Chondrocyte (in vitro differentiated cells): ENCODE measurements around the gene PARVB. TPM values are rescaled to one million over a fixed set of nuclear protein-coding genes. Genes with fewer than 3 reads are reported as not detected.

Experiments
- DNase-seq: peaks from one replicate; pipeline ENCODE4 v3.0.0; 2021; ENCODE audit warnings: mixed read lengths, low spot score
- H3K27ac Mint-ChIP-seq: one replicate; pipeline ENCODE4 v1.8.0; 2021; ENCODE audit warnings: mild to moderate bottlenecking, moderate library complexity, mixed read lengths; ENCODE audit not compliant: unreplicated experiment
- H3K27me3 Mint-ChIP-seq: 2 replicates; pipeline ENCODE4 v1.8.0; 2021; ENCODE audit warnings: low read depth, mixed read lengths
- H3K36me3 Mint-ChIP-seq: 2 replicates; pipeline ENCODE4 v1.8.0; 2021; ENCODE audit warnings: low read depth, mixed read lengths
- H3K4me1 Mint-ChIP-seq: 2 replicates; pipeline ENCODE4 v1.8.0; 2021; ENCODE audit warnings: low read depth, mild to moderate bottlenecking, mixed read lengths
- H3K4me3 Mint-ChIP-seq: one replicate; pipeline ENCODE4 v1.8.0; 2021; ENCODE audit warnings: mild to moderate bottlenecking, moderate library complexity, mixed read lengths; ENCODE audit not compliant: unreplicated experiment
- H3K9me3 Mint-ChIP-seq: 2 replicates; pipeline ENCODE4 v1.8.0; 2021; ENCODE audit warnings: low read depth, mixed read lengths
- CTCF ChIP-seq: fragments of 200-600 bp; sonication (generic); IDR thresholded peaks from 2 replicates; pipeline ENCODE4 v1.5.0; 2021; ENCODE audit warnings: antibody characterized with exemption, mild to moderate bottlenecking, moderate library complexity
- total RNA-seq: library from RNA; stranded (reverse); gene quantifications from 3 replicates; pipeline ENCODE4 v1.2.1, GENCODE V29; 2021

The PARVB gene
- total RNA-seq, 1 donor from 2014 or later: 33.6 TPM

- H3K4me3 Mint-ChIP-seq: no peak overlapping the region
- peaks cover 29% of the 10 kb centered on the region for H3K36me3 Mint-ChIP-seq
- no peak for TF ChIP-seq CTCF
- H3K9me3 Mint-ChIP-seq: no peaks in the 10 kb centered on the region
- H3K4me1 Mint-ChIP-seq: peaks cover 2% of the 10 kb centered on the region
- no peak for DNase-seq
- H3K27me3 Mint-ChIP-seq: no peaks in the 10 kb centered on the region
- no peak overlapping the region for H3K27ac Mint-ChIP-seq
Observed at GRCh38 chr22:43998679-43999264, 25.3 kb upstream of the PARVB start.

- H3K27ac Mint-ChIP-seq: no peak overlapping the region
Observed at GRCh38 chr22:43999378-43999777, 24.7 kb upstream of the PARVB start.

GRCh38 chr22:44000123-44000522 is 24.0 kb upstream of the PARVB start:
- Mint-ChIP-seq H3K4me1 (peaks cover 2% of the 10 kb centered on the region), H3K9me3 (no peaks in the 10 kb centered on the region), H3K27ac (no peak overlapping the region), H3K4me3 (no peak overlapping the region), H3K27me3 (no peaks in the 10 kb centered on the region), H3K36me3 (peaks cover 21% of the 10 kb centered on the region)
- no peak for TF ChIP-seq CTCF
- DNase-seq: no peak

More at GRCh38 chr22:43999378-43999777, 24.7 kb upstream of the PARVB start:
- no peak for TF ChIP-seq CTCF
- no peak overlapping the region for H3K4me3 Mint-ChIP-seq
- DNase-seq: no peak
- peaks cover 26% of the 10 kb centered on the region for H3K36me3 Mint-ChIP-seq
- H3K27me3 Mint-ChIP-seq: no peaks in the 10 kb centered on the region
- H3K4me1 Mint-ChIP-seq: peaks cover 2% of the 10 kb centered on the region
- H3K9me3 Mint-ChIP-seq: no peaks in the 10 kb centered on the region

- DNase-seq: no peak
- no peak overlapping the region for H3K4me3 Mint-ChIP-seq
- H3K27ac Mint-ChIP-seq: no peak overlapping the region
- no peaks in the 10 kb centered on the region for H3K9me3 Mint-ChIP-seq
- peaks cover 17% of the 10 kb centered on the region for H3K36me3 Mint-ChIP-seq
- H3K27me3 Mint-ChIP-seq: no peaks in the 10 kb centered on the region
- peaks cover 2% of the 10 kb centered on the region for H3K4me1 Mint-ChIP-seq
- no peak for TF ChIP-seq CTCF
Observed at GRCh38 chr22:44001521-44001920, 22.6 kb upstream of the PARVB start.

GRCh38 chr22:44002324-44002723 is 21.8 kb upstream of the PARVB start:
- no peak overlapping the region for H3K4me3 Mint-ChIP-seq
- H3K27me3 Mint-ChIP-seq: no peaks in the 10 kb centered on the region
- H3K27ac Mint-ChIP-seq: no peak overlapping the region

More at GRCh38 chr22:44002324-44002723, 21.8 kb upstream of the PARVB start:
- DNase-seq: no peak
- H3K4me1 Mint-ChIP-seq: peaks cover 2% of the 10 kb centered on the region
- no peak for TF ChIP-seq CTCF
- H3K9me3 Mint-ChIP-seq: no peaks in the 10 kb centered on the region
- peaks cover 16% of the 10 kb centered on the region for H3K36me3 Mint-ChIP-seq
